Thyroid gland (tissue), 4 donors: ENCODE measurements around the gene KRT24.

ENCODE experiments used
- POLR2A ChIP-seq, 2 donors: fragments of 450-650 bp; IDR thresholded peaks; one replicate each; pipeline ENCODE4 v1.6.1; 2017; ENCODE audit warnings: antibody characterized with exemption in 2 of 2, mild to moderate bottlenecking in 2 of 2, moderate library complexity in 1 of 2
- TF ChIP-seq, protein P1 (sequence below), 6 experiments: fragments of 200-600 bp in 3 of 6; fragments of 450-650 bp in 3 of 6; sonication (generic) in 3 of 6; IDR thresholded peaks; one replicate each; pipeline ENCODE4 v1.5.1; 2016 to 2019; ENCODE audit warnings: antibody characterized with exemption in 6 of 6, mild to moderate bottlenecking in 2 of 6, inconsistent platforms in 1 of 6, moderate library complexity in 1 of 6

GRCh38 chr17:40718930-40719329 lies 15.4 kb upstream of the KRT24 start:
- TF ChIP-seq, protein P1, sequence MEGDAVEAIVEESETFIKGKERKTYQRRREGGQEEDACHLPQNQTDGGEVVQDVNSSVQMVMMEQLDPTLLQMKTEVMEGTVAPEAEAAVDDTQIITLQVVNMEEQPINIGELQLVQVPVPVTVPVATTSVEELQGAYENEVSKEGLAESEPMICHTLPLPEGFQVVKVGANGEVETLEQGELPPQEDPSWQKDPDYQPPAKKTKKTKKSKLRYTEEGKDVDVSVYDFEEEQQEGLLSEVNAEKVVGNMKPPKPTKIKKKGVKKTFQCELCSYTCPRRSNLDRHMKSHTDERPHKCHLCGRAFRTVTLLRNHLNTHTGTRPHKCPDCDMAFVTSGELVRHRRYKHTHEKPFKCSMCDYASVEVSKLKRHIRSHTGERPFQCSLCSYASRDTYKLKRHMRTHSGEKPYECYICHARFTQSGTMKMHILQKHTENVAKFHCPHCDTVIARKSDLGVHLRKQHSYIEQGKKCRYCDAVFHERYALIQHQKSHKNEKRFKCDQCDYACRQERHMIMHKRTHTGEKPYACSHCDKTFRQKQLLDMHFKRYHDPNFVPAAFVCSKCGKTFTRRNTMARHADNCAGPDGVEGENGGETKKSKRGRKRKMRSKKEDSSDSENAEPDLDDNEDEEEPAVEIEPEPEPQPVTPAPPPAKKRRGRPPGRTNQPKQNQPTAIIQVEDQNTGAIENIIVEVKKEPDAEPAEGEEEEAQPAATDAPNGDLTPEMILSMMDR (IDR thresholded peaks at IDR 0.05): no peak
- TF ChIP-seq POLR2A (IDR thresholded peaks at IDR 0.05): no peak
